SIG-M5 (cell line): ENCODE measurements around the gene SORD.
"Not testable (repeated sequence)": the region's sequence is repeated elsewhere in the genome, so short reads cannot be mapped to it uniquely, and the experiment has no call there.

Source experiments
- DNase-seq: peaks from one replicate; lab custom pipeline; 2025; lab: John Stamatoyannopoulos, UW

Gene SORD

GRCh38 chr15:45022871-45023658 is at the start of gene SORD:
TSS of gene SORD (plus strand) at chr15:45023195. CDS start at chr15:45023284, 89 bp downstream.
- peak; percentile 8 for DNase-seq

- not testable (repeated sequence) for DNase-seq
Observed at GRCh38 chr15:44976183-44976582, 46.8 kb upstream of the SORD start.

- not testable (repeated sequence) for DNase-seq
Observed at GRCh38 chr15:44977781-44978180, 45.2 kb upstream of the SORD start.

DNA sequence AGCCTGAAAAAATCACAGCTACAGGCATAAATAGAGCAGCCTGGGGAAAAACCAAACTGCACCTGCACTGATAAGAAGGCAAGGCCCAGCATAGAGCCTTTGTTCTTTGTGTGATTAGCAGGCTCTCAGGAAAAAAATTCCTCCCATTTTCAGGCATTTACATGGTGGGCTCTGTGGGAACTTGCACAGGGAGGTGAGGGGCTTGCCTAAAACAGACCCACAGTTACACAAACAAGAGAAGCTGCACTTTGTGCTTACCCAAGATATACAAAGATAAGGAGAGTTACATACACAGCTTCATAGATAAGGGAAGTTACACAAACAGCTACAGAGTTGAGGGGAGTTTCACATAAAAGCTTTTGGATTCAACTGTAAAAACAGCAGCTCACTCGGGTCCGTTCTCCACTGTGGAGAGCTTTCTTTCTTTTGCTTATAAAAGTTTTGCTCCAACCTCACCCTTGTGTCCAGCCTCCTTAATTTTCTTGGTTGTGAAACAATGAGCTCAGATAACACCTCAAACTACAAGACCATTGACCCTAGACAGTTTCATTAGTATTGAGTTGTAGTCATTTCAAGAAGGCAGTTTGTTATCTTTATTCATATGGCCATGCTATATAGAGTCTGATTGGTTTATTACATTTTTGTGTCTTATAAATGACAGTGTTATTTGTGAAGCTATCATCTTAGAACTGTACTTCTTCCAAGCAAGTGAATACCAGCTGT is 43.2 kb upstream of the SORD start:
- DNase-seq, result not testable (repeated sequence)

DNA sequence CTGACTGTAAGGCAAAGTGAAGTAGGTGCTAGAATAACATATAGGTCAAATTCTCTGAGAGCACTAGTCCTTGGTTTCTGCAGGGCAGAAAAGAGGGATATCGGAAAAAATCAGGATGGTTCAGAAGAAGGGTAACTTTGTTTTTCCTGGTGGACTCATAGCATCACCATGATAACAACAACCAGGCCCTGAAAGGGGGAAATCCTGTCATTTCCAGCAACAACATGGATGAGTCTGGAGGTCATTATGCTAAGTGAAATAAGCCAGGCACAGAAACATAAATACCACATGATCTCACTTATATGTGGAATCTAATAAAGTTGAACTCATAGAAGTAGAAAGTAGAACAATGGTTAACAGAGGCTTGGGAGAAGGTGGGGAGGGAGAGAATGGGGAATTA is 38.9 kb upstream of the SORD start:
- DNase-seq, result not testable (repeated sequence)

DNA sequence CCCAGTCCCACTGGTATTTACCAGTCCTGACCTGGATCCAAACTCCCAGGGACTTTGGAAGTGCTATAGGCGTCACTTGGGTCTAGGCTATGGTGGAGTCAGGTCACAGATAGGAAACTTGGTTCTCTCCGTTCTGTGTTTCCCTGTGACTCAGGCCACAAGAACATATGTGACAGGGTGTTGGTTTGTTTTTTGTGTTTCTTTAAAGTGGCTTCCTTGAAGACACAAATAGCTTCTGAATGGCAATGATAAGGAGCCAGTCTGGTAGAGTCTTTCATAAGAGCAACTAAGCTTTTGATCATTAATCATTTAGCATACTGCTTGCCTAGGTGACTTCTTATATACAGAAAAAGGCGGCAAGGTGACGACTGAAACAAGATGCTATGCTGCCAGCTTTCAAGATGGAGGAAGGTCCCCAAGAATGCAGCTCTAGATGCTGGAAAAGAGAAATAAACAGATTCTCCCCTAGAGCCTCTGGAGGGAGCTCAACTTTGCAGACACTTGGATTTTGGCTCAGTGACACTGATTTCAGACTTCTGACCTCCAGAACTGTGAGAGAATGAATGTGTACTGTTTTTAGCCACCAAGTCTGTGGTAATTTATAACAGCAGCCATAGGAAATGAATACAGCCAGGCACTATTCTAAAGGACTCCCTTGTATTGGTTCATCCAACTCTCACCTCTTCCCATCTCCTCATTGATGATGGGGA is 36.5 kb upstream of the SORD start:
- not testable (repeated sequence) for DNase-seq

DNA sequence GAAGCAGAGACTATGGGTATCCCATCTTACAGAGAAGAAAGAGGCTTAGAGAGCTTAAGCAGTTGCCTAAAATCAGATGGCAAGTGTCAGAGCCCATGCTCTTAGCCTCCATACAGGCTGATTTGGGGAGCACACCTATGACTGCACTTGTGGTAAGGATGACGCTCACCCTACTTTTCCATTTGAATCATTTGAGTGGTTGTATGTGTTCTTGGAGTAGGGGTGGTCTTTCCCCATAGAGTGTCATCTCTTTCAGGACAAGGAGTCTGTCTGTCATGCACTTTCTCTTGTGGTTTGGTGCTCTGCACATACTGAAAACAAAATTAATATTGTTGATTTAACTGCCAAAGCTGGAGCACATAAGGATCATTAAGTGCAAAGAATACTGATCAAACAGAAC is 35.3 kb upstream of the SORD start:
- DNase-seq, result not testable (repeated sequence)

DNA sequence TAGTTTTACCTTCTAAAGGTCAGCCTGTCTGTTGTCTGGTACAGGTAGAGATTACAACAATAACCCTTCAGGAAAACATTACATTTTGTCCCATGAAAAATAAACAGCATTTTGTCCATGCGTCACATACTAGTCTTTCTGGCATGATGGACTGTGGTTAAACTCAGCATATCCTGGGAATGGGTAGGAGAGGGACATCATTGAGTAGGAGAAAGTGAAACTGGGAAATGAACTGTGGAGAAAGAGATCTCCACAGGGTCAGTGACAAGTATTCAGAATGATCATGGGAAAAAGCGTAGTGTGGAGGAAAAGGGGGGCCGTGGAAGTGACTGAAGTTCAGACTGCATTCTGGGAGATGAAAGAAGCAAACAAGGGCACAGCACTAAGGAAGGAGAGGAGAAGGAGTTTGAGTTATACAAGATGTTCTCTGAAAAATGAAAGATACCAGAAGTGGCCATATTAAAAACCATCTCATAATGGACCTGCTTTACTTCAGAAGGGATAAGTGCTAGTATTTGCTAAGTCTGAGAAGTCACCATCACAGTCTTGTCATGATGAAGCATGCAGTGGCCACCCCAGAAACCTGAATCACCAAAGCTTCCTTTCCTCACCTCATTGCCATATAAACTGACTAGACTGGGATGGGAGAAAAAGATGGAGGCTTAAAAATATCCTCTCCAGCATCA is 34.7 kb upstream of the SORD start:
- not testable (repeated sequence) for DNase-seq

DNA sequence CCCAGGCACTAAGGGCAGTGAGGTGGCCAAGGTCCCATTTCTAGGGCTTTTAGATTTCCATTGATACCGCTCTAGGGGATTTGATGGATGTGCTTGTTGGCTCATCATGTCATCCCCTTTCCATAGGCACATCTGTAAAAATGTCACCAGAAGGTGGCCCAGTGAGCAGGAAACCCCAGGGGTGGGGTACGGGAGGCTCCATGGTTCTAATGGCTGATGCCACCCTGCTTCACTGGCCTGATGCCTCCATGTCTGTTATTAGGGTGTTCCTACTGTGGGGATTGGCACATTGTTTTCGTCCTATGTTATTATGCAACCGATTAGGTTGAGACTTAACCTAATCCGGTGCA is 34.1 kb upstream of the SORD start:
- not testable (repeated sequence) for DNase-seq

GRCh38 chr15:44997632-44998031 is 25.4 kb upstream of the SORD start:
- not testable (repeated sequence) for DNase-seq

GRCh38 chr15:44999105-44999504 is 23.9 kb upstream of the SORD start:
- DNase-seq, result no peak

GRCh38 chr15:45001180-45001579 is 21.8 kb upstream of the SORD start:
- DNase-seq, result not testable (repeated sequence)

DNA sequence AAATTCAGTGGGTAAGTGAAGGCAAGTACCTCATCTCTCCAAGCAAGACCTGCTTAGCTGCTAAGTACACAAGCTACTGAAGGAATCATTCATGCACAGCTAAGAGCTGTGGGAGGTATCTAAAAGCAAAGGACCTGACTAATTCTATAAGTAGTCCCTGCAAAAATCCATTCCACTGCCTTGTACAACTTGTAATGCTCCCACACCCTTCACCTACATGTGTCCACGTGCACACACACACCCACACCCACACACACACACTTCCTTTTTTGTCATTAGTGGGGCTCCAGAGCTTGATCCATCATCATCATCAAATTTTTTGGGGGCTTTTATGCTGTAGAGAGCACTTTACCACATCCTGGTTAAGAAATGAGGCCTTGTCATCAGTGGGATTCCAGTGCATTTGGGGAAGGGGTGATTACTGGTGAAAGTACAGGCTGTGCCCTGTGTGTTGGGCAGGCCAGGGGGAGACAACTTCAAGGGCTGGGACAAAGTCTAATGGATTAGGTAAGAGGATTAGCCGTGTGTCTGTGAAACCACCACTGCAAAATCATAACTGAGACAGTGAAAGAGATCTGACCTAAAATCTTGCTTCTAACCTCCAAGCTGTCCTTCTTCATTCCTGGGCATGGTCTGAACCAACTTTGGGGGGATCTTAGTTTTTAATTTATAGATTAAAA is 19.1 kb upstream of the SORD start:
- not testable (repeated sequence) for DNase-seq

DNA sequence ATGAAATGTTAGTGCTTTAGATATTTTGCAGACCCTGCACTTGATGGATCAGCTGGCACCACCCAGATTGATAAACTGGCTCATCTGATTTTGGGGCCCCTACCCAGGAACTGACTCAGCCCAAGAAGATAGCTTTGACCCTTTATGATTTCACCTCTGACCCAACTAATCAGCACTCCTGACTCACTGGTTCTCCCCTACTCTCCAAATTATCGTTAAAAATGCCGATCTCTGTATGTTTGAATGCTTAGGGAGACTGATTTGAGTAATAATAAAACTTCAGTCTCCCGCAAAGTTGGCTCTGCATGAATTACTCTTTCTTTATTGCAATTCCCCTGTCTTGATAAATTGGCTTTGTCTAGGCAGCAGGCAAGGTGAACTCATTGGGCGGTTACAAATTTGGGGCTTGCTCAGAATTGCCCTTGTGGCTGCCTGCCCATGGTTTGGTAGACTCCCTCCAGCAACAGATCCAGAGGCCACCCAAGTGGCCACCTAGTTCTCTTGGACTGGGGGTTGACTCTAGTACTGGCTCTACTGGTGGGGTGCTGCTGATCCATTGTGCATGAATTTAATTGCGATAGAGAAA is 18.3 kb upstream of the SORD start:
- not testable (repeated sequence) for DNase-seq

DNA sequence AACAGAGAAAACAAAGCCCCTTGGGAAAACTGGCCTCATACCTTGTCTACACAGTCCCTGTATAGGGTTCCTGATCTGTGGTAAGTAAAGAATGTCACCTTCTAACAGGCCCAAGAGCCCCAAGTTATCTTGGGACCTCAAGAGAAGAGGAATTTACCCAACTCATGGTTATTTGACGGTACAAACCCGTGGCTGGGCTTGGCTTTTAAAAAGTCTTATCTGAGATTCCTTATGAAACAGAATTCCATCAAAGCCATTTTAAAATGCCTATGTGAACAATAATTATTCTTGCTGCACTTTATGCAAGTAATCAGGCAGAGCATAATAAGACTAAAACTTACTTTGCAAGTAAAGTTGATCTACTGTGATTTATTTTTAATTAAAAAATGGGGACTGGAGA is 13.9 kb upstream of the SORD start:
- DNase-seq, result no peak

DNA sequence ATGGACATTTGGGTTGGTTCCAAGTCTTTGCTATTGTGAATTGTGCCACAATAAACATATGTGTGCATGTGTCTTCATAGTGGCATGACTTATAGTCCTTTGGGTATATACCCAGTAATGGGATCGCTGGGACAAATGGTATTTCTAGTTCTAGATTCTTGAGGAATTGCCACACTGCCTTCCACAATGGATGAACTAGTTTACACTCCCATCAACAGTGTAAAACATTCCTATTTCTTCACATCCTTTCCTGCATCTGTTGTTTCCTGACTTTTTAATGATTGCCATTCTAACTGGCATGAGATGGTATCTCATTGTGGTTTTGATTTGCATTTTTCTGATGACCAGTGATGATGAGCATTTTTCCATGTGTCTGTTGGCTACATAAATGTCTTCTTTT is 7.9 kb upstream of the SORD start:
- DNase-seq, result not testable (repeated sequence)

DNA sequence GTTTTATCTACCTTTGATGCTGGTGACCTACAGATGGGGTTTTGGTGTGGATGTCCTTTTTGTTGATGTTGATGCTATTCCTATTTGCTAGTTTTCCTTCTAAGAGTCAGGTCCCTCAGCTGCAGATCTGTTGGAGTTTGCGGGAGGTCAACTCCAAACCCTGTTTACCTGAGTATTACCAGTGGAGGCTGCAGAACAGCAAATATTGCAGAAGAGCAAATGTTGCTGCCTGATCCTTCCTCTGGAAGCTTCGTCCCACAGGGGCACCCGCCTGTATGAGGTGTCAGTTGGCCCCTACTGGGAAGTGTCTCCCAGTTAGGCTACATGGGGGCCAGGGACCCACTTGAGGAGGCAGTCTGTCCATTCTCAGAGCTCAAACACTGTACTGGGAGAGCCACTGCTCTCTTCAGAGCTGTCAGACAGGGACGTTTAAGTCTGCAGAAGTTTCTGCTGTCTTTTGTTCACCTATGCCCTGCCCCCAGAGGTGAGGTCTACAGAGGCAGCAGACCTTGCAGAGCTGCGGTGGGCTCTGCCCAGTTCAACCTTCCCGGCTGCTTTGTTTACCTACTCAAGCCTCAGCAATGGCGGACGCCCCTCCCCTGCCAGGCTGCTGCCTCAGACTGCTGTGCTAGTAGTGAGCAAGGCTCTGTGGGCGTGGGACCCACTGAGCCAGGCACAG is 2.6 kb upstream of the SORD start:
- not testable (repeated sequence) for DNase-seq

DNA sequence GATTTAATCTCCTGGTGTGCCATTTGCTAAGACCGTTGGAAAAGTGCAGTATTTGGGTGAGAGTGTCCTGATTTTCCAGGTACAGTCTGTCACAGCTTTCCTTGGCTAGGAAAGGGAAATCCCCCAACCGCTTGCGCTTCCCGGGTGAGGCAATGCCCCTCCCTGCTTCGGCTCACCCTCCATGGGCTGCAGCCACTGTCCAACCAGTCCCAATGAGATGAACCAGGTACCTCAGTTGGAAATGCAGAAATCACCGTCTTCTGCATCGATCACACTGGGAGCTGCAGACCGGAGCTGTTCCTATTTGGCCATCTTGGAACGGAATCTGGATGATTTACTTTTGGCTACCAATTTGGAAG is 2.1 kb upstream of the SORD start:
- DNase-seq, result not testable (repeated sequence)

GRCh38 chr15:45021348-45021747 is 1.6 kb upstream of the SORD start:
- no peak for DNase-seq

DNA sequence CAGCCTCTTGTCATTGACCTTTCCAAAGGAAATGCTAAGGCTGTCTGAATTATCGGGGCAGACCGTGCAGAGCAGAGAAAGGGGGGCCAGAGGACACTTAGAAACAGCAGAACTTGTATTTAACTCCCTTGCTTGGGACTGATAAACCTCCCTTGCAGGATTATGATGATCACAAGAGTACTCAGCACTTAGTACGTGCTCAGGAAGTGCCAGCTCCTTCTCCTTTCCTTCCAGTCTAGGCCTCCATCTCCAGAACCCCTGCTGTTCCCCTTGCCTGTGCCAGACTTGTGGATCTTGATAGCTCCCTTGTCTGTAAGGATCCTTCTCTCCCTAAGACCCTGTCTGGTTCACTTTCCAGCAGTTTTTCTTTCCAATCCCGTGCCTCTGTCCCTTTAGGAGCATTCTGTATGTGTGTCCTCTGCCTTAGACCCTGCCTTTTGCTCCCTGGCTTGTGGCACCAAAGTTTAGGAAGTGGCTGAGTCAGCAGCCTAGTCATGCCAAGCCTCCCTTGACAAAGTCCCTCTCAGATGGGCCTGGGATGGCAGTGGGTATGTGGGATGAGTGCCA is 747 bp downstream of the SORD start:
- no peak for DNase-seq
